HUES6 (cell line): ENCODE results near the gene SIRT3.
"Not testable (repeated sequence)": the region's sequence is repeated elsewhere in the genome, so short reads cannot be mapped to it uniquely, and the experiment has no call there.

ENCODE experiments used
- H3K27ac ChIP-seq: 2 replicates; pipeline ENCODE4 v1.7.0; 2013; ENCODE audit warnings: low read depth, mild to moderate bottlenecking, low read length, inconsistent platforms
- H3K27me3 ChIP-seq: 2 replicates; pipeline ENCODE4 v1.6.1; 2013; ENCODE audit warnings: low read length; ENCODE audit not compliant: control insufficient read depth, insufficient read depth
- H3K36me3 ChIP-seq: 2 replicates; pipeline ENCODE4 v1.6.1; 2013; ENCODE audit warnings: low read length; ENCODE audit not compliant: control insufficient read depth, insufficient read depth
- H3K4me1 ChIP-seq: 2 replicates; pipeline ENCODE4 v1.6.1; 2013; ENCODE audit warnings: low read length; ENCODE audit not compliant: control insufficient read depth, insufficient read depth
- H3K4me3 ChIP-seq: 2 replicates; pipeline ENCODE4 v1.5.1; 2013; ENCODE audit warnings: low read depth, low read length
- H3K9ac ChIP-seq: one replicate; pipeline ENCODE4 v1.6.1; 2013; ENCODE audit warnings: mild to moderate bottlenecking, low read length
- H3K9me3 ChIP-seq: 2 replicates; pipeline ENCODE4 v1.6.1; 2013; ENCODE audit warnings: low read depth, low read length; ENCODE audit not compliant: control insufficient read depth, insufficient read depth

The SIRT3 gene

GRCh38 chr11:253160-253885 lies 17.2 kb upstream of the SIRT3 start:
- no peak overlapping the region for H3K9ac ChIP-seq
- peaks cover 50% of the 10 kb centered on the region for H3K36me3 ChIP-seq
- H3K27ac ChIP-seq = no peak overlapping the region
- H3K27me3 ChIP-seq = no peaks in the 10 kb centered on the region
- no peaks in the 10 kb centered on the region for H3K9me3 ChIP-seq
- peaks cover 3% of the 10 kb centered on the region; the same call in 1 of the 2 replicates for H3K4me1 ChIP-seq
- no peak overlapping the region for H3K4me3 ChIP-seq

- Histone ChIP-seq H3K4me1 (peaks cover 3% of the 10 kb centered on the region; the same call in 1 of the 2 replicates), H3K9me3 (no peaks in the 10 kb centered on the region), H3K36me3 (peaks cover 57% of the 10 kb centered on the region), H3K27me3 (no peaks in the 10 kb centered on the region), H3K4me3 (no peak overlapping the region), H3K9ac (no peak overlapping the region), H3K27ac (no peak overlapping the region)
These were observed 16.5 kb upstream of the SIRT3 start for GRCh38 chr11:252666-253065.

GRCh38 chr11:251550-251949 lies 15.4 kb upstream of the SIRT3 start:
- H3K36me3 ChIP-seq = peaks cover 66% of the 10 kb centered on the region
- no peak overlapping the region for H3K4me3 ChIP-seq
- H3K4me1 ChIP-seq = peaks cover 3% of the 10 kb centered on the region; the same call in 1 of the 2 replicates
- no peaks in the 10 kb centered on the region for H3K27me3 ChIP-seq
- H3K9me3 ChIP-seq = no peaks in the 10 kb centered on the region
- H3K27ac ChIP-seq = no peak overlapping the region
- no peak overlapping the region for H3K9ac ChIP-seq

GRCh38 chr11:250740-251299 lies 14.7 kb upstream of the SIRT3 start:
- H3K9me3 ChIP-seq = no peaks in the 10 kb centered on the region
- no peaks in the 10 kb centered on the region for H3K27me3 ChIP-seq
- H3K27ac ChIP-seq = no peak overlapping the region
- peaks cover 3% of the 10 kb centered on the region; the same call in 1 of the 2 replicates for H3K4me1 ChIP-seq
- no peak overlapping the region for H3K9ac ChIP-seq
- H3K36me3 ChIP-seq = peaks cover 74% of the 10 kb centered on the region
- no peak overlapping the region for H3K4me3 ChIP-seq

- no peaks in the 10 kb centered on the region for H3K9me3 ChIP-seq
These were observed 14.1 kb upstream of the SIRT3 start for GRCh38 chr11:250274-250673.

GRCh38 chr11:249062-249461 lies 12.9 kb upstream of the SIRT3 start:
- H3K36me3 ChIP-seq = peaks cover 91% of the 10 kb centered on the region

More at GRCh38 chr11:250274-250673, 14.1 kb upstream of the SIRT3 start:
- Histone ChIP-seq H3K27ac (no peak overlapping the region), H3K27me3 (no peaks in the 10 kb centered on the region), H3K9ac (no peak overlapping the region), H3K4me1 (peaks cover 3% of the 10 kb centered on the region; the same call in 1 of the 2 replicates), H3K36me3 (peaks cover 79% of the 10 kb centered on the region), H3K4me3 (no peak overlapping the region)

GRCh38 chr11:244376-244775 lies 8.2 kb upstream of the SIRT3 start:
- no peaks in the 10 kb centered on the region for H3K9me3 ChIP-seq
- no peak overlapping the region for H3K27ac ChIP-seq

More at GRCh38 chr11:249062-249461, 12.9 kb upstream of the SIRT3 start:
- Histone ChIP-seq H3K4me1 (peaks cover 3% of the 10 kb centered on the region; the same call in 1 of the 2 replicates), H3K27ac (no peak overlapping the region), H3K4me3 (no peak overlapping the region), H3K27me3 (no peaks in the 10 kb centered on the region), H3K9me3 (no peaks in the 10 kb centered on the region), H3K9ac (no peak overlapping the region)

GRCh38 chr11:241634-242033 lies 5.5 kb upstream of the SIRT3 start:
- Histone ChIP-seq H3K27ac (no peak overlapping the region), H3K4me1 (peaks cover 8% of the 10 kb centered on the region; the same call in 1 of the 2 replicates), H3K9me3 (no peaks in the 10 kb centered on the region), H3K27me3 (no peaks in the 10 kb centered on the region), H3K36me3 (peaks cover 76% of the 10 kb centered on the region), H3K9ac (no peak overlapping the region), H3K4me3 (no peak overlapping the region)

More at GRCh38 chr11:244376-244775, 8.2 kb upstream of the SIRT3 start:
- H3K9ac ChIP-seq = no peak overlapping the region
- no peak overlapping the region for H3K4me3 ChIP-seq
- no peaks in the 10 kb centered on the region for H3K27me3 ChIP-seq
- no peaks in the 10 kb centered on the region for H3K4me1 ChIP-seq
- H3K36me3 ChIP-seq = peaks cover 95% of the 10 kb centered on the region

GRCh38 chr11:240315-240714 lies 4.2 kb upstream of the SIRT3 start:
- Histone ChIP-seq H3K4me1 (peaks cover 12% of the 10 kb centered on the region; the same call in 1 of the 2 replicates), H3K9me3 (no peaks in the 10 kb centered on the region), H3K36me3 (peaks cover 63% of the 10 kb centered on the region), H3K9ac (no peak overlapping the region), H3K27me3 (no peaks in the 10 kb centered on the region), H3K4me3 (no peak overlapping the region), H3K27ac (no peak overlapping the region)

- Histone ChIP-seq H3K36me3 (peaks cover 43% of the 10 kb centered on the region), H3K4me3 (peak overlapping the region; percentile 95; the same call in 1 of the 2 replicates), H3K4me1 (peaks cover 12% of the 10 kb centered on the region; the same call in 1 of the 2 replicates)
- not testable (repeated sequence) for H3K27ac ChIP-seq, H3K9ac ChIP-seq, H3K27me3 ChIP-seq, H3K9me3 ChIP-seq
These were observed 2.2 kb upstream of the SIRT3 start for GRCh38 chr11:238346-238745.
